Ovary (tissue), 9 donors: ENCODE data around the gene AVL9. TPM values are rescaled to one million over a fixed set of nuclear protein-coding genes. Genes with fewer than 3 reads are reported as not detected.

Experiments
- DNase-seq, 5 donors: peaks; one replicate each; pipeline ENCODE4 v3.0.0-alpha.2; 2019 to 2020
- H3K27ac ChIP-seq, 2 donors: fragments of 200-600 bp; one replicate each; pipeline versions ENCODE4 v1.5.1 to v1.8.0; 2019 to 2022
- H3K27me3 ChIP-seq: fragments of 200-600 bp; one replicate; pipeline ENCODE4 v1.8.0; 2022
- H3K36me3 ChIP-seq: fragments of 200-600 bp; sonication (generic); one replicate; pipeline ENCODE4 v1.5.1; 2019
- H3K4me1 ChIP-seq: one replicate; pipeline ENCODE4 v1.8.1; 2013; ENCODE audit warnings: mild to moderate bottlenecking, moderate library complexity; ENCODE audit not compliant: insufficient read depth
- H3K4me3 ChIP-seq: fragments of 200-600 bp; sonication (generic); one replicate; pipeline ENCODE4 v1.5.1; 2017
- H3K9me3 ChIP-seq, 2 donors: fragments of 200-600 bp in 1 of 2; sonication (generic) in 1 of 2; one replicate each; pipeline versions ENCODE4 v1.5.1 to v1.8.1; 2013 to 2019; ENCODE audit warnings: mild to moderate bottlenecking in 1 of 2, moderate library complexity in 1 of 2
- EP300 ChIP-seq: sonication (generic); formaldehyde crosslinking; IDR thresholded peaks from one replicate; pipeline ENCODE4 v1.6.1; 2017; ENCODE audit warnings: antibody characterized with exemption
- POLR2A ChIP-seq: fragments of 450-650 bp; IDR thresholded peaks from one replicate; pipeline ENCODE4 v1.6.1; 2017; ENCODE audit warnings: antibody characterized with exemption, mild to moderate bottlenecking, moderate library complexity
- WGBS, 3 donors: extraction: QIAGEN DNeasy Blood & Tissue Kit in 1 of 3; methylation state at CpG; one replicate each; pipeline versions ENCODE4 v1.1.5 to v1.1.7; 2013 to 2017; 5-methylcytosine and 5-hydroxymethylcytosine counted together
- intact Hi-C, 4 donors: fragments of 100-400 bp; cut with DNase I; formaldehyde crosslinking; loops; one replicate each; pipeline versions ENCODE4 v1.11.0 to v1.15.1; 2022 to 2023
- polyA plus RNA-seq, 2 donors: library from polyadenylated mRNA; stranded (reverse); fragments of 200-250 nt in 1 of 2; fragments of 350-450 nt in 1 of 2; fragmentation: Illumina TruSeq in 1 of 2; extraction: RNeasy Lipid Tissue Mini Kit (QIAGEN cat#74804) in 1 of 2; gene quantifications; one replicate each; pipeline ENCODE4 v1.2.3, GENCODE V29; 2013 to 2014
- total RNA-seq, 7 donors: library from RNA; depleted of rRNA in 2 of 7; stranded (reverse); fragments of >200 nt in 2 of 7; fragmentation: NEBNext Ultra II Directional in 3 of 7; extraction: Animal tissue kit (Norgen Biotek cat#: 25700) in 3 of 7; gene quantifications; one replicate each; pipeline versions ENCODE4 v1.1.0 to v1.2.4, GENCODE V29; 2016 to 2023
- TF ChIP-seq, protein P1 (sequence below), 3 donors: fragments of 450-650 bp in 2 of 3; fragments of 200-600 bp in 1 of 3; IDR thresholded peaks; one replicate each; pipeline versions ENCODE4 v1.5.1 to v1.8.0; 2016 to 2022; ENCODE audit warnings: antibody characterized with exemption in 3 of 3, mild to moderate bottlenecking in 1 of 3
- donor health status: DM: no; HTN: no; CAD: no; lungs with moderate emphysema.
- donor health status: DM: no; HTN: no; CAD: no.
- donor health status: Bipolar disorder and iron deficiency.
- donor health status: DM: yes; HTN: yes; CAD: no.
- donor health status: DM: no; HTN: no; CAD: no.
- donor health status: DM: yes; HTN: yes; CAD: no.

The AVL9 gene
- total and polyA plus RNA-seq, 9 donors = 6.8 to 34.4 (median 25.0) TPM

DNA sequence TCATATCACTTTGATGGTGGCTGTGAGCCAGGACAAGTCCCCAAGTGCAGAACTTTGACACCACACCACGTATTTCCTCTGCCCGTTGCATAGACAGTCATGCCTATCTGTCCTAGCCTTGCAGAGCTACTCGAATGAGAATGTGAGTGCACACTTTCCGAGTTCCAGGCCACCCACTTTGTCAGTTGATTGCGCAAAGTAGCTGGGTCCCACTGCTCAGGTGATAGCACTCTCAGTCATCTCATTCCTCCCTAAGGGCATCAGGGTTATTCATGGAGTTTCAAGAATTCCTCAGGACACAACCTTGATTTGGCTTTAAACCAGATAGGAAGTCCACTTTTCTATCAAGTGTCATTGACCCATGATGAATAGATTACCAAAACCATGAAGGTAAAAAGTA is 24.4 kb upstream of the AVL9 start:
- no peaks in the 10 kb centered on the region for H3K27me3 ChIP-seq
- no peak overlapping the region for H3K4me3 ChIP-seq
- WGBS, 3 donors = 76 to 91% (median 76%) methylated on average over 5 of the region's 5 CpGs
- no peaks in the 10 kb centered on the region for H3K9me3 ChIP-seq
- TF ChIP-seq POLR2A = no peak
- no peak for TF ChIP-seq EP300
- TF ChIP-seq, protein P1, sequence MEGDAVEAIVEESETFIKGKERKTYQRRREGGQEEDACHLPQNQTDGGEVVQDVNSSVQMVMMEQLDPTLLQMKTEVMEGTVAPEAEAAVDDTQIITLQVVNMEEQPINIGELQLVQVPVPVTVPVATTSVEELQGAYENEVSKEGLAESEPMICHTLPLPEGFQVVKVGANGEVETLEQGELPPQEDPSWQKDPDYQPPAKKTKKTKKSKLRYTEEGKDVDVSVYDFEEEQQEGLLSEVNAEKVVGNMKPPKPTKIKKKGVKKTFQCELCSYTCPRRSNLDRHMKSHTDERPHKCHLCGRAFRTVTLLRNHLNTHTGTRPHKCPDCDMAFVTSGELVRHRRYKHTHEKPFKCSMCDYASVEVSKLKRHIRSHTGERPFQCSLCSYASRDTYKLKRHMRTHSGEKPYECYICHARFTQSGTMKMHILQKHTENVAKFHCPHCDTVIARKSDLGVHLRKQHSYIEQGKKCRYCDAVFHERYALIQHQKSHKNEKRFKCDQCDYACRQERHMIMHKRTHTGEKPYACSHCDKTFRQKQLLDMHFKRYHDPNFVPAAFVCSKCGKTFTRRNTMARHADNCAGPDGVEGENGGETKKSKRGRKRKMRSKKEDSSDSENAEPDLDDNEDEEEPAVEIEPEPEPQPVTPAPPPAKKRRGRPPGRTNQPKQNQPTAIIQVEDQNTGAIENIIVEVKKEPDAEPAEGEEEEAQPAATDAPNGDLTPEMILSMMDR (IDR thresholded peaks at IDR 0.05) = no peak
- no peaks in the 10 kb centered on the region for H3K36me3 ChIP-seq
- intact Hi-C loops = no loop called here
- no peak for DNase-seq
- no peak overlapping the region for H3K27ac ChIP-seq
- H3K4me1 ChIP-seq = no peaks in the 10 kb centered on the region

DNA sequence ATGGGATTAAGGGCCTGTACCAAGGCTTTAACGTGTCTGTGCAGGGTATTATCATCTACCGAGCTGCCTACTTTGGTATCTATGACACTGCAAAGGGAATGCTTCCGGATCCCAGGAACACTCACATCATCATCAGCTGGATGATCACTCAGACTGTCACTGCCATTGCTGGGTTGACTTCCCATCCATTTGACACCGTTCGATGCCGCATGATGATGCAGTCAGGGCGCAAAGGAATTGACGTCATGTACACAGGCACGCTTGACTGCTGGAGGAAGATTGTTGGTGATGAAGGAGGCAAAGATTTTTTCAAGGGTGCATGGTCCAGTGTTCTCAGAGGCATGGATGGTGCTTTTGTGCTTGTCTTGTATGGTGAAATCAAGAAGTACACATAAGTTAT is 23.3 kb upstream of the AVL9 start:
- no peaks in the 10 kb centered on the region for H3K27me3 ChIP-seq
- H3K9me3 ChIP-seq = no peaks in the 10 kb centered on the region
- WGBS, 3 donors = 85 to 93% (median 91%) methylated on average over 9 of the region's 9 CpGs
- no peak overlapping the region for H3K27ac ChIP-seq
- no peak for DNase-seq
- H3K4me1 ChIP-seq = no peaks in the 10 kb centered on the region
- no peak overlapping the region for H3K4me3 ChIP-seq
- intact Hi-C loops = no loop called here
- no peaks in the 10 kb centered on the region for H3K36me3 ChIP-seq
- no peak for TF ChIP-seq POLR2A
- TF ChIP-seq EP300 = no peak
- TF ChIP-seq, protein P1 (IDR thresholded peaks at IDR 0.05) = no peak

DNA sequence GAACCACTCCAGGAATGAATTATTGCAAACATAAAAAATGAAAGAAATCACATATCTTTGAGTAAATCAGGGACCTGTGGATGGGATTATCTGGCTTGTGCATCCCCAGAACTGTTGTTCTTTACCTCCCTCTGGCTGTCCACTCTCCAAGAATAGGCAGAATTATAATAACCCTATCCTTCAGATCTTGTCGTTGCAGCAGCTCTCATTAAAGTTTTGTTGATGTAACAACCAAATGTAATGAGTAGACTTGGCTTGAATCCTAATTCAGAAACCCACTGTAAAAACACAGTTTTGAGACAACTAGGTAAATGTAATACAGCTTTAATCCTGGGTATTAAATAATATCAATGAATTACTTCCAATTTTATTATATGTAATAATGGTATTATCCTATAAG is 21.3 kb upstream of the AVL9 start:
- no peak for DNase-seq
- Histone ChIP-seq H3K9me3 (no peaks in the 10 kb centered on the region), H3K36me3 (no peaks in the 10 kb centered on the region), H3K27ac (no peak overlapping the region), H3K4me3 (no peak overlapping the region), H3K4me1 (no peaks in the 10 kb centered on the region), H3K27me3 (no peaks in the 10 kb centered on the region)
- TF ChIP-seq EP300 = no peak
- no peak for TF ChIP-seq POLR2A
- TF ChIP-seq, protein P1 (IDR thresholded peaks at IDR 0.05) = no peak
- intact Hi-C loops = no loop called here
- 29 to 48% (median 29%) methylated on average over 1 of the region's 1 CpG for WGBS, 3 donors

DNA sequence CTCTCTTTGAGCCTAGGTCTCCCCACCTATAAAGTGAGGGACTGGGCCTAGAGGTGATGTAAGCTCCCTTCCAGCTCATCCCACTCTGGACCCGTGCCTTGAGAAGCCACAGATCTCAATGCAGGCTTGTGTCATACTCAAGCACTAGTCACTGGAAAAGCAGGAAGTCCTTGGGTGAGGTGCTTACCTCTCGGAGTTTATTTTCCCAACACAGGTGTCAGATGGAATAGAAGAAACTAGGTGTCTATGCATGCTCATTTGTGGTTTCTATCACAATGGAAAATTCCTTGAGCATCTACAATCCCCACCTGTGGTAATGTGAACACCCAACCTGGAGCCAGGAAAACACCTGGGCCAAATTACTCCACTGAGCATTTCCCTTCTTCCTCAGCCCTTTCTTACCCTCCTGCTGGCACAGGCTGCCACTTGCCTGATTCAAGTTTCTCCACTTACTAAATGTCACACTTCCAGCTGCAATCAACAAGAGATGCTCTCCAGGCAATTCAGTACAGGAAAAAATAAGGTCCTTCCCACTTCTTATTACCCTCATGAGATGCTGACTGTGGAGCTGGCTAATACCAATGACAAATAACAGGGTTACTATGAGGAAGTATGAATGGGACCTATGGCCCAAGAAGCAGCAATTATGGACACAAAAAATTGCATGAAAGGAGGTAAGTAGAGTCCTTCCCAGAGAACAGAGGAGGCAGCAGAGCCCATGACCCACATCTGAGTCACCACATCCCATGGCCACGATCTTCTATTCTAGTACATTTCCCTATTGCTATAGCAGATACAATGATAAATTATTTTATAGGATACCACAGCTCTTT is 18.3 kb upstream of the AVL9 start:
- Histone ChIP-seq H3K4me3 (no peak overlapping the region), H3K27ac (no peak overlapping the region), H3K27me3 (no peaks in the 10 kb centered on the region), H3K36me3 (no peaks in the 10 kb centered on the region), H3K9me3 (no peaks in the 10 kb centered on the region), H3K4me1 (peaks cover 4% of the 10 kb centered on the region)
- WGBS, 3 donors = 74 to 87% (median 75%) methylated on average over 3 of the region's 3 CpGs
- no peak for TF ChIP-seq EP300
- TF ChIP-seq, protein P1 (IDR thresholded peaks at IDR 0.05) = no peak
- no peak for TF ChIP-seq POLR2A
- no peak for DNase-seq
- intact Hi-C loops = no loop called here
